ENCODE data around the gene FAM83G.
"Not testable (repeated sequence)": the region's sequence is repeated elsewhere in the genome, so short reads cannot be mapped to it uniquely, and the experiment has no call there.

Gene FAM83G

GRCh38 chr17:18959071-18959844 lies 45.3 kb downstream of the FAM83G start:
- FAIRE-seq, result no peak

GRCh38 chr17:18958611-18959010 lies 46.0 kb downstream of the FAM83G start:
- FAIRE-seq (no peak), DNase-seq (ENCODE audit: insufficient read length, low spot score) (no peak)

More at GRCh38 chr17:18959071-18959844, 45.3 kb downstream of the FAM83G start:
- no peak for DNase-seq (ENCODE audit: insufficient read length, low spot score)

- FAIRE-seq (no peak), DNase-seq (ENCODE audit: insufficient read length, low spot score) (no peak)
Measured at GRCh38 chr17:18957831-18958230, 46.7 kb downstream of the FAM83G start.

- FAIRE-seq (no peak), DNase-seq (ENCODE audit: insufficient read length, low spot score) (no peak)
Measured at GRCh38 chr17:18956581-18956980, 48.0 kb downstream of the FAM83G start.

- not testable (repeated sequence) for DNase-seq (ENCODE audit: insufficient read length, low spot score); FAIRE-seq
Measured at GRCh38 chr17:18956021-18956420, 48.5 kb downstream of the FAM83G start.

- DNase-seq (ENCODE audit: insufficient read length, low spot score) (no peak), FAIRE-seq (no peak)
Measured at GRCh38 chr17:18955009-18955408, 49.6 kb downstream of the FAM83G start.

- FAIRE-seq (no peak), DNase-seq (ENCODE audit: insufficient read length, low spot score) (no peak)
Measured at GRCh38 chr17:18954321-18954720, 50.2 kb downstream of the FAM83G start.

GRCh38 chr17:18953231-18953728 lies 51.3 kb downstream of the FAM83G start:
- no peak for DNase-seq (ENCODE audit: insufficient read length, low spot score)
- FAIRE-seq, result no peak

GRCh38 chr17:18951941-18952842 lies 52.4 kb downstream of the FAM83G start, which contains the start of gene SLC5A10:
Gene SLC5A10 (plus strand): TSS chr17:18952165. CDS start chr17:18952206, 41 bp downstream.
- DNase-seq (ENCODE audit: insufficient read length, low spot score) (peak; percentile 61), FAIRE-seq (peak; percentile 92)

GRCh38 chr17:18950944-18951905 lies 53.3 kb downstream of the FAM83G start:
- DNase-seq (ENCODE audit: insufficient read length, low spot score) (no peak), FAIRE-seq (peak; percentile 85)

- FAIRE-seq (no peak), DNase-seq (ENCODE audit: insufficient read length, low spot score) (no peak)
Measured at GRCh38 chr17:18950346-18950745, 54.2 kb downstream of the FAM83G start.

- DNase-seq (ENCODE audit: insufficient read length, low spot score) (no peak), FAIRE-seq (peak; percentile 36)
Measured at GRCh38 chr17:18949566-18949965, 55.0 kb downstream of the FAM83G start.

GRCh38 chr17:18948476-18949006 lies 56.0 kb downstream of the FAM83G start:
- DNase-seq (ENCODE audit: insufficient read length, low spot score), result no peak
- FAIRE-seq, result no peak

GRCh38 chr17:18947866-18948265 lies 56.7 kb downstream of the FAM83G start:
- no peak for DNase-seq (ENCODE audit: insufficient read length, low spot score)
- no peak for FAIRE-seq

- DNase-seq (ENCODE audit: insufficient read length, low spot score), result no peak
- FAIRE-seq, result peak; percentile 52
Measured at GRCh38 chr17:18946536-18946935, 58.0 kb downstream of the FAM83G start.

- no peak for DNase-seq (ENCODE audit: insufficient read length, low spot score)
- FAIRE-seq, result peak; percentile 46
Measured at GRCh38 chr17:18944646-18945045, 59.9 kb downstream of the FAM83G start.

GRCh38 chr17:18938692-18939023 lies 65.9 kb downstream of the FAM83G start:
- FAIRE-seq, result no peak
- DNase-seq (ENCODE audit: insufficient read length, low spot score), result no peak

GRCh38 chr17:18937981-18938691 lies 66.4 kb downstream of the FAM83G start:
- DNase-seq (ENCODE audit: insufficient read length, low spot score) (no peak), FAIRE-seq (no peak)
